HepG2 (cell line): ENCODE data around the gene SMIM12. TPM values are rescaled to one million over a fixed set of nuclear protein-coding genes. Genes with fewer than 3 reads are reported as not detected.
A peak's percentile ranks its signal among the peaks of the same experiment; 100 is the strongest.

Experiments used
- ATAC-seq: fragments of 200-7000 bp; cut with Tn5 transposase; 3 replicates; pipeline ENCODE4 v1.9.1; 2020; ENCODE audit warnings: mild to moderate bottlenecking, moderate library complexity
- BruUV-seq: library from RNA; stranded (reverse); fragments of 400-500 nt; replicated peaks from 2 replicates; lab custom pipeline; 2021; lab: Mats Ljungman, UMichigan
- CTCF ChIA-PET: fragments of 300-600 bp; formaldehyde crosslinking; extraction: SDS; loops from one replicate; lab custom pipeline; 2021; ENCODE audit warnings: low total read pairs, inconsistent platforms, low intra/inter-chr PET ratio; lab: Yijun Ruan, JAX
- POLR2A ChIA-PET: fragments of 350-600 bp; sonication (Branson Sonifier 250); formaldehyde crosslinking; loops from one replicate; lab custom pipeline; 2020; ENCODE audit warnings: antibody characterized with exemption, inconsistent platforms; lab: Yijun Ruan, JAX
- DNase-seq: peaks from one replicate; pipeline ENCODE4 v3.0.0-alpha.2; 2015; ENCODE audit warnings: low spot score
- FAIRE-seq: peaks from 3 replicates; lab custom pipeline; 2011; peaks lifted over from hg19 to GRCh38; lab: Jason Lieb, UNC
- H2AFZ ChIP-seq: one replicate; pipeline ENCODE4 v1.6.1; 2011; ENCODE audit warnings: low read length, inconsistent platforms
- H3K27ac ChIP-seq: fragments of 300-600 bp; 3 replicates; pipeline ENCODE4 v1.8.0; 2011; ENCODE audit warnings: mixed run types, mild to moderate bottlenecking, mixed read lengths, low read length, inconsistent platforms; ENCODE audit not compliant: insufficient read depth; ENCODE audit errors: extremely low read length
- H3K27me3 ChIP-seq, 2 experiments: fragments of 200-600 bp in 1 of 2; 2 replicates in 1 of 2; 3 replicates in 1 of 2; pipeline versions ENCODE4 v1.6.0 to v1.8.0; 2011; ENCODE audit warnings: low read length in 2 of 2, mild to moderate bottlenecking in 2 of 2, moderate library complexity in 2 of 2, inconsistent platforms in 1 of 2; ENCODE audit not compliant: insufficient read depth in 2 of 2, control insufficient read depth in 1 of 2
- H3K36me3 ChIP-seq, 2 experiments: fragments of 200-600 bp in 1 of 2; replicated peaks in 1 of 2; 2 replicates in 1 of 2; 3 replicates in 1 of 2; pipeline versions ENCODE4 v1.5.1 to v1.8.0; 2011; ENCODE audit warnings: low read length in 2 of 2, inconsistent platforms in 1 of 2; ENCODE audit not compliant: insufficient read depth in 2 of 2, control insufficient read depth in 1 of 2
- H3K4me1 ChIP-seq: 2 replicates; pipeline ENCODE4 v1.5.1; 2012; ENCODE audit warnings: low read length, inconsistent platforms; ENCODE audit not compliant: insufficient read depth
- H3K4me2 ChIP-seq: 2 replicates; pipeline ENCODE4 v1.6.0; 2011; ENCODE audit warnings: low read depth, low read length, inconsistent platforms
- H3K4me3 ChIP-seq, 3 experiments: fragments of 200-600 bp in 1 of 3; sonication (generic), shearing (Covaris generic) in 1 of 3; replicated peaks in 1 of 3; 2 replicates each; pipeline ENCODE4 v1.5.1; 2011 to 2016; ENCODE audit warnings: low read length in 3 of 3, inconsistent platforms in 2 of 3, low read depth in 2 of 3, mild to moderate bottlenecking in 2 of 3, control low read depth in 1 of 3, mixed read lengths in 1 of 3; ENCODE audit not compliant: insufficient read depth in 1 of 3
- H3K79me2 ChIP-seq: one replicate; pipeline ENCODE4 v1.6.1; 2011; ENCODE audit warnings: low read length, inconsistent platforms; ENCODE audit not compliant: insufficient read depth
- H3K9ac ChIP-seq: 2 replicates; pipeline ENCODE4 v1.6.0; 2011; ENCODE audit warnings: mild to moderate bottlenecking, low read depth, low read length, inconsistent platforms; ENCODE audit not compliant: insufficient read depth
- H3K9me3 ChIP-seq: 2 replicates; pipeline ENCODE4 v1.5.1; 2012; ENCODE audit warnings: mild to moderate bottlenecking, low read length
- H4K20me1 ChIP-seq: 2 replicates; pipeline ENCODE4 v1.6.0; 2011; ENCODE audit warnings: inconsistent platforms, mild to moderate bottlenecking, low read length, moderate library complexity; ENCODE audit not compliant: insufficient read depth
- ATF7-NPFF ChIP-seq: sonication (generic); formaldehyde crosslinking; IDR thresholded peaks from 2 replicates; pipeline ENCODE4 v1.8.1; 2023; ENCODE audit warnings: mild to moderate bottlenecking, low read depth, missing genetic modification reagents, moderate library complexity
- FOXM1 ChIP-seq: sonication (generic); formaldehyde crosslinking; IDR thresholded peaks from 2 replicates; pipeline ENCODE4 v1.5.0; 2020; ENCODE audit warnings: missing genetic modification reagents
- GMEB2 ChIP-seq: IDR thresholded peaks from 2 replicates; pipeline ENCODE4 v1.6.1; 2016; ENCODE audit warnings: missing biosample characterization, missing genetic modification reagents, low read depth
- HMG20A ChIP-seq: IDR thresholded peaks from 2 replicates; pipeline ENCODE4 v1.6.1; 2016; ENCODE audit warnings: borderline replicate concordance
- HOMEZ ChIP-seq: IDR thresholded peaks from 2 replicates; pipeline ENCODE4 v1.6.1; 2016; ENCODE audit warnings: low read depth
- NAIF1 ChIP-seq: sonication (generic); formaldehyde crosslinking; IDR thresholded peaks from 2 replicates; pipeline ENCODE4 v1.5.0; 2020; ENCODE audit warnings: mild to moderate bottlenecking, missing genetic modification reagents, borderline replicate concordance
- NCOA2 ChIP-seq: sonication (generic); formaldehyde crosslinking; IDR thresholded peaks from 2 replicates; pipeline ENCODE4 v1.8.0; 2022; ENCODE audit warnings: inconsistent platforms
- PATZ1 ChIP-seq: sonication (generic); formaldehyde crosslinking; IDR thresholded peaks from 2 replicates; pipeline ENCODE4 v1.4.0; 2020; ENCODE audit warnings: missing genetic modification reagents
- RARA ChIP-seq: IDR thresholded peaks from 2 replicates; pipeline ENCODE4 v1.6.1; 2016; ENCODE audit warnings: missing genetic modification reagents, missing compliant biosample characterization
- RBFOX2 ChIP-seq: fragments of 200-400 bp; formaldehyde crosslinking; IDR thresholded peaks from 2 replicates; pipeline ENCODE4 v1.6.1; 2017; ENCODE audit warnings: low read depth, mild to moderate bottlenecking, low read length
- SYNCRIP ChIP-seq: fragments of 200-400 bp; formaldehyde crosslinking; IDR thresholded peaks from 2 replicates; pipeline ENCODE4 v1.6.1; 2018; ENCODE audit warnings: mild to moderate bottlenecking, low read depth, low read length; ENCODE audit not compliant: insufficient read depth
- TFAP4 ChIP-seq: sonication (generic); IDR thresholded peaks from 2 replicates; pipeline ENCODE4 v1.6.1; 2016; ENCODE audit warnings: low read depth, borderline replicate concordance
- ZNF512B ChIP-seq: sonication (generic); formaldehyde crosslinking; IDR thresholded peaks from 2 replicates; pipeline ENCODE4 v1.5.1; 2020; ENCODE audit warnings: missing genetic modification reagents, mild to moderate bottlenecking, borderline replicate concordance
- ZNF780A ChIP-seq: sonication (generic); formaldehyde crosslinking; IDR thresholded peaks from 2 replicates; pipeline ENCODE4 v1.8.0; 2022; ENCODE audit warnings: mild to moderate bottlenecking, missing genetic modification reagents, moderate library complexity
- WGBS: methylation state at CpG from one replicate; pipeline ENCODE4 v1.1.6; 2017; ENCODE audit warnings: low lambda C conversion rate; 5-methylcytosine and 5-hydroxymethylcytosine counted together
- in situ Hi-C: cut with HindIII; loops from 2 replicates; pipeline ENCODE4 v1.10.0; 2017; ENCODE audit warnings: low pct_unique_long_range_greater_than_20kb; ENCODE audit not compliant: extremely low pct_ligation_motif_present
- intact Hi-C: fragments of 100-400 bp; cut with micrococcal nuclease; formaldehyde crosslinking; loops from one replicate; pipeline ENCODE4 v1.10.0; 2022; ENCODE audit not compliant: unreplicated experiment
- polyA plus RNA-seq, 8 experiments: library from polyadenylated mRNA; depleted of rRNA in 3 of 8; stranded (reverse) in 7 of 8; unstranded in 1 of 8; fragments of >200 nt; fragmentation: Illumina TruSeq in 4 of 8; extraction: Trizol in 4 of 8; gene quantifications; 2 replicates each; pipeline versions ENCODE4 v1.2.1 to v1.2.3, GENCODE V29; 2011 to 2016; ENCODE audit warnings: low read depth in 4 of 8, missing spikeins in 1 of 8, mixed read lengths in 1 of 8; ENCODE audit not compliant: insufficient read depth in 1 of 8
- total RNA-seq, 5 experiments: library from RNA; depleted of rRNA; stranded (reverse); fragments of >200 nt; fragmentation: Illumina TruSeq; extraction: Trizol; gene quantifications; 2 replicates each; pipeline ENCODE4 v1.2.3, GENCODE V29; 2016; ENCODE audit warnings: low read depth in 1 of 5

Gene SMIM12
- total and polyA plus RNA-seq, 2 of the 13 experiments (the other 11 are each of a cell fraction or from before 2014, with no cell fraction given) = 20.1 to 41.3 TPM

GRCh38 chr1:34847094-34847493 is 12.5 kb downstream of the SMIM12 start:
- ATAC-seq (peak; percentile 65), DNase-seq (peak; percentile 88)
- 7% methylated on average over 3 of the region's 7 CpGs for WGBS
- TF ChIP-seq GMEB2 (no peak), FOXM1 (no peak), ZNF780A (no peak), ATF7-NPFF (CRISPR knock-in tag) (no peak), SYNCRIP (no peak), ZNF512B (CRISPR knock-in tag) (no peak), HOMEZ (CRISPR knock-in tag) (no peak), HMG20A (CRISPR knock-in tag) (peak; percentile 31; the same call in 1 of the 2 replicates), NCOA2 (CRISPR knock-in tag) (peak; percentile 49), RBFOX2 (no peak), PATZ1 (CRISPR knock-in tag) (peak; percentile 83), NAIF1 (no peak), RARA (CRISPR knock-in tag) (peak; percentile 37; the same call in 1 of the 2 replicates), TFAP4 (peak; percentile 35; the same call in 1 of the 2 replicates)

More at GRCh38 chr1:34847094-34847493, 12.5 kb downstream of the SMIM12 start:
- CTCF ChIA-PET = no interaction called here
- Histone ChIP-seq H3K27me3 (no peaks in the 10 kb centered on the region), H3K79me2 (no peaks in the 10 kb centered on the region), H3K4me2 (peak overlapping the region; percentile 48), H2AFZ (no peak overlapping the region), H3K9me3 (no peaks in the 10 kb centered on the region), H3K4me3 (no peak overlapping the region), H3K9ac (no peak overlapping the region), H4K20me1 (no peaks in the 10 kb centered on the region; the same call in 1 of the 2 replicates), H3K4me1 (peaks cover 51% of the 10 kb centered on the region), H3K27ac (no peak overlapping the region), H3K36me3 (peaks cover 0 to 3% of the 10 kb centered on the region in 2 experiments; a peak in 1 of 5 replicates)
- intact Hi-C loops = no loop called here
- no TSS peak for BruUV-seq
- peak; percentile 39 for FAIRE-seq
- POLR2A ChIA-PET = interaction anchor here (0.9 to 1.5 kb wide), 3 partner anchors 12 to 21 kb away, joined by 3 to 10 read pairs (median 5); partner anchors contain the start of gene SMIM12
- in situ Hi-C loops = no loop called here
